HG03196 (cell line): ENCODE data around the gene FRG2.
"Not testable (repeated sequence)": the region's sequence is repeated elsewhere in the genome, so short reads cannot be mapped to it uniquely, and the experiment has no call there.

Source experiments
- ATAC-seq: cut with Tn5 transposase; IDR thresholded peaks from one replicate; pipeline ENCODE4 v1.9.1; 2021; ENCODE audit not compliant: unreplicated experiment

Gene FRG2

GRCh38 chr4:190016369-190017289 is 10.4 kb downstream of the FRG2 start:
- ATAC-seq = no peak

DNA sequence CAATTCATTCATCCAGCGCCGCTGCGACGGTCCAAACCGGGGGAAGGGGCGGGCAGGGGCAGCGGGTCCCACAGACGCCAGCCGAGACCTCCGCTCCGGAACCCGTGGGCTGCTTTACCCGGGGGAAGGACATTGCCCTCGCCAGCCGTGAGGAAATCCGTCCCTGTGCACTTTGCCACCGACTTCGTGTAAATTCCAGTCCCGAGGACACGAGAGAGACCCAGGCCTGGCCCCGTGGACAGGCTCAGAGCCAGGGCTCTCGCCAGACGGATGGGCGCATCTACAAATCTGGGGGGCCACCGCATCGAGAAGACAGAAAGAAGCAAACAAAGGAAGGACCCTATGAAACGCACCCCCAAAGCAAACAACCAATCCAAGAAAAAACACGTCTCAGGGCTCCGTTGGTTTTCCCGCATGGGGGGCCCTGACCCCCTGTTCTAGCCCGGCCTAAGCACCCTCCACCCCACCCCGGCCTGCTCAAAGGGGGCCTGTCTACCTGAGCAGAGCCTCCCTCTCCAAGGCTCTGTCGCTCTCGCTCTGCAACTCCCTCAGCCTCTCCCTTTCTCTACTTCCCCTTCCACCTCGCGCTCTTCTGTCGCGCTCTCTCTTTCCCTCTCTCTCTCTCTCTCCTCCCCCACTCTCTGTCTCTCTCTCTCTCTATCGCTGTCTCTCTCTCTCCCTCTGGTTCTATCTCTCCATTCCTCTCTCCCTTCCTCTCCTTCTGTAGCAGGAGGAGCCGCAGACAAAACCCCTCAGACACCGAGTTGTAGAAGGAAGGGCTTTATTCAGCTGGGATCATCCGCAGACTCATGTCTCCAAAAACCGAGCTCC is 11.3 kb downstream of the FRG2 start:
- no peak for ATAC-seq

DNA sequence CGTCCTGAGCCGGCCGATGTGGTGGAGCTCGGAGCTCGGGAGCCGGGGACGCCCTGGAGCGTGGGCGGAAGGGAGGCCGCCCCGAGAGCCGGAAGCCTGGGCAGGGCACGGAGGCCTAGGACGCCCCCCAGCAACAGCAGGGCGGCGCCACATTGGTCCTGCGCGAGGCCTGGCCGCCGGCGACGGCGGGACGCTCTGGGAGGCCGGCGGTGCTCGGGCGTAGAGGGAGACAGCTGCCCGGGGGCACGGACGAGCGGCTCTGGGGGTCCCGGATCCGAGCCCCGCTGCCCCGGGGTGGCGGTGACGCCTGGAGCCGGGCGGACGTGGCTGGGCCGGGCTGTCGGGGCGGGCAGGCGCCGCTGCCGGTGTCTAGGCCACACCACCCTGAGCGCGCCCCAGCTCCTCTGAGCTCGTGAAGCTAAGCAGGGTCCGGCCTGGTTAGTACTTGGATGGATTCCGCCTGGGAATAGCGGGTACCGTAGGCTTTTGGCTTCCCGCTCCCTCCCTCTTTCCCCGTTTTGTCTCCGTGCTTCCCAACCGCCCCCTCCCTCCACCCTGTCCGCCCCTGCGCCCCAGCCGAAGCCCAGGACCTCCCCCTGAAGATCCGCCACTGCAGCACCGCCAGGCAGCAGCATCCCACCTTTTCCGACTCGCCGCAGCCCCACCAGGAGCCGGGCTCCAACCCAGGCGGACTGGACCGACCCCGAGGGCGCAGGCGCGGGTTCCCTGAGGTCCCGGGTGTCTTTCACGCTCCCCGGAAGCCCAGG is 12.1 kb downstream of the FRG2 start:
- ATAC-seq = peak; percentile 64

- not testable (repeated sequence) for ATAC-seq
Observed at GRCh38 chr4:189989941-189990340, 37.1 kb downstream of the FRG2 start.

DNA sequence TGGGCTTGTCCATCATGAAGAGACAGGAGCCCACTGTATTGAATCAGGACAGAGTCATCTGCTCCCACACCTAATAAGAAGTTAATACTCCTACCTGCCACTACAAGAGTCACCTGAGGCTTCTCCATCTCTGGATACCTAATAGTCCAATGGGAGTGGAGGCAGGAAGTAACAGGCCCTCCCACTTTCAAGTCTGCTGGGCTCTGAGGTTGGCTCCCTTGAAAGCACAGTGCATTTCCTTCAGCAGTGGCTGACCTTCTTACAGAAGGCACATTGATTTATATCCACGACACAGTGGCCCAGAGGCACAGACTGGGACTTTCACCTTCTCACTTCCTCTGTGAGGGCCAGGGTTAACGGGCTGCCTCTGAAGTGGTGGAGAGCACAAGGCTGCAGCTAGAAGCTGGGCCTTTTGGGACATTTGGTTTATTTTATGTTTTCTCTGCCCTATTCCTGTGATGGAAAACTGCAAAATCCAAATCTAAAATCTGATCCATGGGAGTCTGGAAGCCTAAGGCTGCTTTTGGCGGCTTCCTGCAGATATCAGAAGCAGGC is 38.1 kb downstream of the FRG2 start:
- ATAC-seq = no peak

DNA sequence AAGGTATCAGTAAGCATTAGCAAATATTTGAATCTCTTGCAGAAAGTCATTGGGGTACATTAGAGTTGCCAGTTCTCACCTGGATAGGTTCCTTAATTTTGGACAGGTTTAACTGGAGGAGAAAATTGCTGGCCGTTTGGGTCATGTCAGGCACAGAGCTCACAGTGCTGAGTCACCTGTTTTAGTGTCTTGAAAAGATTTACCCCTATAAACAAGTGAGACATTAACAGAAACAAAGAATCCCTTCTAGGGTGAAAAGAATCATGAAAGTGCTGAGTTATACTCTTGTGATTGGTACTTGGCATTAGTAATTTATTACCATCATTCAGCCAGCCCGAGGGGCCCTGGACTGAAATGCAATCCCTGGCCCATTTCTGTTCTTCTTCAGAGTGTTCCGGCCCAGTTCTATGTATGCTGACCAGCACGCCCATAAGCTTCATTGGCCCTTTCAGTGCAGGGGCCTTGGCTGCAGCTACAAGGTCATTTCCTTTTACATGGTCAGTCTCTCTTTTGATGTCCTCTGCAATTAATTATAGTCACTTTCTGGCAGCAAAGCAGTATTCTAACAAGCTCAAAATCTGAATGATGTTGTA is 41.3 kb downstream of the FRG2 start:
- not testable (repeated sequence) for ATAC-seq

DNA sequence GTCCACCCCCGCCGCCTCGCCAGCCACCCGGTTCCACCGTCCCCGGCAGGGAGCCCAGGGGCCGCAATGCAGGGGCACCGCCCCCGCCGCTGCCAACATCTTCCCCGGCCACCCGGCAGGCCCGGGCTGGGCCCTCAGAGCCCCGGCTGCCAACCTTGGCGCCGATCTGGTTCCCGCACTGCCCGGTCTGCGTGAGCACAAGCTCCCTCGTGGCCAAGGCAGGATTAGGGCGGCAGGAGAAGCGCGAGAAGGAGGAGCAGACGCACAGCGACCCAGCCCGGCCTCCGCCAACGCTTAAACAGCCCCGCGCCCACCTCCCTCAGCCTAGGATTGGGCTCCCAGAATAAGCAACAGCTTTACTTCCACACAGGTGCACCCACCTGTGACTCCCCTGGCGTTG is 42.4 kb downstream of the FRG2 start:
- not testable (repeated sequence) for ATAC-seq

DNA sequence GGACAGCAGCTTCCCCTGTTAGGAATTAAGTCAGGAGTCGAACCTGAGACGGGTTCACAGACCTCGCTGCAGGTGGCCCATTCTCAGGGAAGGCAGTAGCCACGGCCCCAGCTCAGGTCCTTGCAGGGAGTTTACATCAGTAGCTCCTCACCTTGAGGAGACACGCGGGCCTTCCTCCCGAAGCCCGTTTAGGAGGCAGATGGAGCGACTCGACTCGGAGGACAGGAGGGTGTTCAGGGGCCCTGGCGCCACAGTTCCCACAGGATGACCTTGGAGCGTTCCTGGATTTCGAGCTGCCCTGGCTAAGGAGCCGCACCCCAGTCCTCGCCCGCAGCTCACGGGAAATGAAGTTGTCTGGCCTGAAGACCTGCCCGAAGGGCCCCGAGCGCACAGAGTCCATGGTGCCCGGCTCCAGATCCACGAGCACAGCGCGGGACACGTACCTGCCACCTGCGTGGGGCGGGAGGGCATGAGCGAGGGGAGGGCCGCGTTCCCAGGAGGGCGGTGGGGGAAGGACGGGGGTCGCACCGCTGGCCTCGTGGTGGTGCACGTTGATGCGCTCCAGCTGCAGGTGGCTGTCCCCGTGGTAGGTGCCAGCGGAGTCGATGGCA is 43.0 kb downstream of the FRG2 start:
- not testable (repeated sequence) for ATAC-seq

DNA sequence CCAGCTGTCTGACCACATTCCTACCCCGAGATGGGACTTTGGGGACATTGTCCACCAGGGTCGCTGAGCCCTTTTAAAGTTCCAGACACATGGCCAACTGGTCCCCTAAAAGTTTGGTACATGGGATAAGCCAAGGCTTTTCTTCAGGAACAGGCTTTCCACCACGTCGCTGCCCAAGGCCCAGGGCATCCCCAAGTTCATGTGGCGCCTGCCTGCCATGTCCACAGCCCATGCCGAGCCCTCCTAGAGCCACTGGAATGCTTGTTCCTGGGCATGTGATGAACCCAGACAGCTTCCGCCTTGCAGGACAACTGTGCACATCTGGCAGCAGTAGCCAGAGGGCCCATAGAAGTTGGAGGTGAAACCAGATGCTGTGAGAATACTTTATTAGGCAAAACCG is 45.1 kb downstream of the FRG2 start:
- ATAC-seq = no peak

- not testable (repeated sequence) for ATAC-seq
Observed at GRCh38 chr4:189980292-189980691, 46.8 kb downstream of the FRG2 start.

GRCh38 chr4:189979196-189980047 is 47.6 kb downstream of the FRG2 start:
- ATAC-seq = no peak
